Tibial artery (tissue), 4 donors: ENCODE results near the gene KTN1.

Source experiments
- DNase-seq, 2 donors: peaks; one replicate each; pipeline ENCODE4 v3.0.0-alpha.2; 2019
- H3K27ac ChIP-seq, 2 donors: fragments of 200-600 bp; sonication (generic) in 1 of 2; 1 replicate in 1 of 2; 2 replicates in 1 of 2; pipeline ENCODE4 v1.5.1; 2018 to 2019; ENCODE audit warnings: mild to moderate bottlenecking in 1 of 2
- H3K27me3 ChIP-seq, 2 donors: fragments of 200-600 bp; sonication (generic) in 1 of 2; one replicate each; pipeline versions ENCODE4 v1.5.1 to v1.6.0; 2016 to 2019
- H3K36me3 ChIP-seq, 3 donors: fragments of 200-600 bp; sonication (generic) in 2 of 3; one replicate each; pipeline ENCODE4 v1.5.1; 2016 to 2019; ENCODE audit warnings: mild to moderate bottlenecking in 2 of 3
- H3K4me1 ChIP-seq, 4 donors: fragments of 200-600 bp; sonication (generic) in 2 of 4; 1 replicate in 3 of 4; 2 replicates in 1 of 4; pipeline ENCODE4 v1.5.1; 2016 to 2019
- H3K4me3 ChIP-seq, 2 donors: fragments of 200-600 bp; sonication (generic) in 1 of 2; 1 replicate in 1 of 2; 2 replicates in 1 of 2; pipeline ENCODE4 v1.5.1; 2018 to 2019; ENCODE audit warnings: mild to moderate bottlenecking in 2 of 2
- H3K9me3 ChIP-seq, 3 donors: fragments of 200-600 bp; sonication (generic) in 1 of 3; one replicate each; pipeline ENCODE4 v1.5.1; 2016 to 2019
- intact Hi-C: fragments of 100-400 bp; cut with DNase I; formaldehyde crosslinking; loops from one replicate; pipeline ENCODE4 v1.15.0; 2023; ENCODE audit warnings: low total_unique reads
- TF ChIP-seq, protein P1 (sequence below), 2 experiments: fragments of 200-600 bp in 1 of 2; fragments of 450-650 bp in 1 of 2; IDR thresholded peaks; one replicate each; pipeline ENCODE4 v1.5.1; 2017 to 2019; ENCODE audit warnings: antibody characterized with exemption in 2 of 2, mild to moderate bottlenecking in 1 of 2, moderate library complexity in 1 of 2

KTN1 gene

DNA sequence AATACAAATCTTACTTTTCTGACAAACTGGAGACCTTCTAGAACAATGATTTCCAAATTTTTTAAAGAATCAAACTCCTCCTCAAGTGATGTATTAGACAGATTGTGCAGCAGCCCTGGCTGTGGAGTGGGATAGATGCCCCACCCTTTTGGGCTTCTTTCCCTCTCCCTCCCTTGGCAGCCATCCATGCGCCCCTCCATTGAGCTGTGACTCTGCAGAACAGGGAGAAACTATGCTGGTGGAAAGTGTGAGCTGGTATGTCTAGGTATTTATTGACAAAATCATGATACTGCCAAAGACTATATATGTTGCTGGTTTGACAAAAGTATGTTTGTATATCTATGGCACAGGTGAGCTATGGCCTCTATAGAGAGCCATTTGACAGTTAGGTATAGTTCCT is 138.5 kb downstream of the KTN1 start:
- Histone ChIP-seq H3K4me3 (no peak overlapping the region), H3K27ac (no peak overlapping the region), H3K4me1 (peaks cover 0 to 4% (median 0%) of the 10 kb centered on the region in 4 donors), H3K27me3 (no peaks in the 10 kb centered on the region), H3K36me3 (no peaks in the 10 kb centered on the region), H3K9me3 (no peaks in the 10 kb centered on the region)
- intact Hi-C loops, result loop anchor here (10.0 kb wide), 1 partner anchor 616 kb away; no protein-coding TSS in a partner anchor
- TF ChIP-seq, protein P1, sequence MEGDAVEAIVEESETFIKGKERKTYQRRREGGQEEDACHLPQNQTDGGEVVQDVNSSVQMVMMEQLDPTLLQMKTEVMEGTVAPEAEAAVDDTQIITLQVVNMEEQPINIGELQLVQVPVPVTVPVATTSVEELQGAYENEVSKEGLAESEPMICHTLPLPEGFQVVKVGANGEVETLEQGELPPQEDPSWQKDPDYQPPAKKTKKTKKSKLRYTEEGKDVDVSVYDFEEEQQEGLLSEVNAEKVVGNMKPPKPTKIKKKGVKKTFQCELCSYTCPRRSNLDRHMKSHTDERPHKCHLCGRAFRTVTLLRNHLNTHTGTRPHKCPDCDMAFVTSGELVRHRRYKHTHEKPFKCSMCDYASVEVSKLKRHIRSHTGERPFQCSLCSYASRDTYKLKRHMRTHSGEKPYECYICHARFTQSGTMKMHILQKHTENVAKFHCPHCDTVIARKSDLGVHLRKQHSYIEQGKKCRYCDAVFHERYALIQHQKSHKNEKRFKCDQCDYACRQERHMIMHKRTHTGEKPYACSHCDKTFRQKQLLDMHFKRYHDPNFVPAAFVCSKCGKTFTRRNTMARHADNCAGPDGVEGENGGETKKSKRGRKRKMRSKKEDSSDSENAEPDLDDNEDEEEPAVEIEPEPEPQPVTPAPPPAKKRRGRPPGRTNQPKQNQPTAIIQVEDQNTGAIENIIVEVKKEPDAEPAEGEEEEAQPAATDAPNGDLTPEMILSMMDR (IDR thresholded peaks at IDR 0.05), result no peak
- DNase-seq, result no peak

DNA sequence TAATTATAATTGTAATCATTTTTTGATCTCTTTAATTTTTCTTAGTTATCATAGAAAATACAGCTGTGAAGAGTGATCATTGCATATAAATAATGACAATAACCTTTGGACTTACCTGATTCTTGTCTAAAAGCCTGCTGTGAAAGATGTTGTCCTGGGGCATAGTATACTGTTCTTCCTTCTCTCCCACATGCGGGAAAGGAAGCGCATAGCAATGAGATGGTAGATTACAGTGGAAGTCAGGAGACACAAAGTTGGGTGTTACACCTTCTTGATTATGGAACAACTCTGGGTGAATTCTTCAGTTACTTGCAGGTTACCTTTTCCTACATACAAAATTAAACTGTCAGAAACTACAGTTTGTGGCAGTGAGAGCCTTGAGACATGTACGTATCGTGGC is 140.8 kb downstream of the KTN1 start:
- Histone ChIP-seq H3K36me3 (no peaks in the 10 kb centered on the region), H3K9me3 (no peaks in the 10 kb centered on the region), H3K27me3 (no peaks in the 10 kb centered on the region), H3K4me1 (peaks cover 0 to 4% (median 0%) of the 10 kb centered on the region in 4 donors), H3K27ac (no peak overlapping the region), H3K4me3 (no peak overlapping the region)
- TF ChIP-seq, protein P1 (IDR thresholded peaks at IDR 0.05), result no peak
- intact Hi-C loops, result no loop called here
- no peak for DNase-seq

DNA sequence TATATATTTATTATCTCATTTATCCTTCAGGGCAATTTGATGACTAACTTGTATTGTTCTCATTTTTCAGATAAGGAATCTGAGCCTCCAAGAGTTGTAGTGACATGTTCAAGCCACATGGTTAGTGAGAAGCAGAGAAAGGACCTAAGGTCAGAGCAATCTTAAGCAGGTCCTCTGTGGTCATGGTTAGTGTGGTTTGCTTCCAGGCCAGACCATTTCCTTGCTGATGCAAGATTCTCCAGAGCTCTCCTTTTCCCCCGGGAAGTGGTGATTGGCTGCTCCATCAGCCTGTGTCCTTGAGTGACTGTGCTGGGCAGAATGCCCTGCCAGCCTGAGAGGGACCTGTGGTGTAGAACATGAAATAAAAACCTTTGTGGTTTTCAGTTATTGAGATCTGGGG is 141.3 kb downstream of the KTN1 start:
- Histone ChIP-seq H3K27me3 (no peaks in the 10 kb centered on the region), H3K9me3 (no peaks in the 10 kb centered on the region), H3K4me3 (no peak overlapping the region), H3K36me3 (no peaks in the 10 kb centered on the region), H3K27ac (no peak overlapping the region), H3K4me1 (peaks cover 0 to 3% (median 0%) of the 10 kb centered on the region in 4 donors)
- intact Hi-C loops, result no loop called here
- TF ChIP-seq, protein P1 (IDR thresholded peaks at IDR 0.05), result no peak
- DNase-seq, result no peak

DNA sequence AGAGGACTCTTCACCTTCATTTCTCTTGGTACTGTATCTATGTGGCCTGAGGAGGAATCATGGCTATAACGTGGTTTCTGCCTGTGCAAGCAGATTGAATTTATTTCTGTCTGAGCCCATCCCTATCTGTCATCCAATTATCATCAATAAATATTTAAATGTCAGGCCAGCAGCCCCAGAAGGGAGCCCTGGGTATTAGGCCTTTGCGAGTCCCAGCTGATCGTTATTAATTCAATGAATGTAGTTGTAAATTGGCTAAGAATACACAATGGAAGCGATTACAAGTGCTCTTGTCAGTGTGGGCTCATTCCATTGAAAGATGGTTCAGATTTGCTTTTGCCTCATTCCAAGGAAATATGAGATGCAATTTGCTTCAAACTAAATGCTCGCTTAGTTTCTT is 142.0 kb downstream of the KTN1 start:
- no peaks in the 10 kb centered on the region for H3K27me3 ChIP-seq
- TF ChIP-seq, protein P1 (IDR thresholded peaks at IDR 0.05), result no peak
- H3K9me3 ChIP-seq, result no peaks in the 10 kb centered on the region
- intact Hi-C loops, result no loop called here
- no peak overlapping the region for H3K27ac ChIP-seq
- no peaks in the 10 kb centered on the region for H3K4me1 ChIP-seq
- no peak for DNase-seq
- H3K4me3 ChIP-seq, result no peak overlapping the region
- H3K36me3 ChIP-seq, result no peaks in the 10 kb centered on the region

DNA sequence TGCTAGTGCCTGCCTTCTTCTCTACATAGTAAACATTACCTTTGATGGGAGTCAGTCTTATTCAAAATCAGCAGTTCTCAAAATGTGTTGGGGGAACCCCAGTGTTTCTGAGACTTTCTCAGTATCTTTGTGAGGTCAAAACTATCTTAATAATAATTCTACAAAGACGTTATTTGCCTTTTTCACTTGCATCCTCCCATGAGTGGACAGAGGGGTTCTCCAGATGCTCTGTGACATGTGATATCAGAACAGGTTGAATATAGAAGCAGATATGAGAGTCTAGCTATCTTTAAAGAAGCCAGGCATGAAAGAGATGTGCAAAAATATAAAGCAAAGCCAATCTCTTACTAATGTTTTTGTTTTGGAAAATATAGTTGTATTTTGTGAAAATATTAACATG is 144.7 kb downstream of the KTN1 start:
- Histone ChIP-seq H3K36me3 (no peaks in the 10 kb centered on the region), H3K4me1 (no peaks in the 10 kb centered on the region), H3K27me3 (no peaks in the 10 kb centered on the region), H3K27ac (no peak overlapping the region), H3K4me3 (no peak overlapping the region), H3K9me3 (no peaks in the 10 kb centered on the region)
- TF ChIP-seq, protein P1 (IDR thresholded peaks at IDR 0.05), result no peak
- intact Hi-C loops, result no loop called here
- no peak for DNase-seq
